Inferior parietal cortex (tissue), 1 donor: ENCODE data around the gene SVIL.
"Not testable (repeated sequence)": the region's sequence is repeated elsewhere in the genome, so short reads cannot be mapped to it uniquely, and the experiment has no call there.

ENCODE experiments used
- DNase-seq: peaks from one replicate; pipeline ENCODE4 v3.0.0-alpha.2; 2016; ENCODE audit errors: extremely low spot score

SVIL gene

GRCh38 chr10:29516309-29516932 is 118.3 kb downstream of the SVIL start:
- not testable (repeated sequence) for DNase-seq

GRCh38 chr10:29515879-29516278 is 118.9 kb downstream of the SVIL start:
- not testable (repeated sequence) for DNase-seq

DNA sequence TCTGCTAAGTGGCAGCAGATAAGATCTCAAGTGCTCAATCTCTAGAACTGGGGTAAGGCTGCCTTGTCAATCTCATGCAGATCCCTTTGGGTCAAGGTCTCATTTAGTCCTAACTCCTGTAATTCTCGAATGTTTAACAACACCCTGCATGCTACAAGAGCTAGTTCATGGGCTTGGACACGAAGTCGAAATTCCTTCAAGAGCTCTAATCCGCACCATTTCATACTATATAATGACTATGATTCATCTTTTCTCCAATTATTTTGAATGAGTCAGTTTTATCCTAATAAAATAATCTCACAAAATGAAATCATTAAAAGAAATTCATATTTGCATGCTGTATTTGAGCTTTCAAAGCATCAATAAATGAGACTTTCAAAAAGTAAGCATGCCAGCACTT is 119.7 kb downstream of the SVIL start:
- DNase-seq = not testable (repeated sequence)

- no peak for DNase-seq
Measured at GRCh38 chr10:29514306-29514705, 120.5 kb downstream of the SVIL start.

DNA sequence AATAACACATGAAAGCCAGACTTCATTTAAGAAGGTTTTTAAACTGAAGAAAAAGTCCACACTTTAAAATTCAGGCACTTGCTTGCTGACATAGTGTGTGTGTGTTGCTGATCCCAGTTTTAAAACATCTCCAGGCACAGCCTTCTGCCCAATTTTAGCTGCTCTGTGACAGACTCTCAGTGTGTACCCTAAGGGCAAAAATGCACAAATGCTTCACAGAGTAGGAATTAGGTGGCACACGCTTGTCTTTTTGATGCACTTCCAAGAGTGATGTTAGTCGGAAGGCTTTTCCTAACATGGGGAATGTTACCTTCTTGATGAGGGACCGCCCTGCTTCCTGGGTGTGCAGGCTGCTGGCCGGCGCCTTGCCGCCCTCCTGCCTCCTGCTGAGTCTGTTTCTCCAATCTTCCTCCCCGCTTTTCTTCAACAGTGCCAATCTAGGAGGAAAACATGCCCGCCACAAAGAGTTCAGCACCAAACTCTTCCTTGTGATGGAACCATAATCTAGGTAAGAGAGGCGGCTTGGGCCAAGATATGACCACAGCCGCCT is 122.3 kb downstream of the SVIL start:
- DNase-seq = no peak

GRCh38 chr10:29511806-29512205 is 123.0 kb downstream of the SVIL start:
- not testable (repeated sequence) for DNase-seq

- DNase-seq = not testable (repeated sequence)
Measured at GRCh38 chr10:29510483-29511157, 124.2 kb downstream of the SVIL start.

DNA sequence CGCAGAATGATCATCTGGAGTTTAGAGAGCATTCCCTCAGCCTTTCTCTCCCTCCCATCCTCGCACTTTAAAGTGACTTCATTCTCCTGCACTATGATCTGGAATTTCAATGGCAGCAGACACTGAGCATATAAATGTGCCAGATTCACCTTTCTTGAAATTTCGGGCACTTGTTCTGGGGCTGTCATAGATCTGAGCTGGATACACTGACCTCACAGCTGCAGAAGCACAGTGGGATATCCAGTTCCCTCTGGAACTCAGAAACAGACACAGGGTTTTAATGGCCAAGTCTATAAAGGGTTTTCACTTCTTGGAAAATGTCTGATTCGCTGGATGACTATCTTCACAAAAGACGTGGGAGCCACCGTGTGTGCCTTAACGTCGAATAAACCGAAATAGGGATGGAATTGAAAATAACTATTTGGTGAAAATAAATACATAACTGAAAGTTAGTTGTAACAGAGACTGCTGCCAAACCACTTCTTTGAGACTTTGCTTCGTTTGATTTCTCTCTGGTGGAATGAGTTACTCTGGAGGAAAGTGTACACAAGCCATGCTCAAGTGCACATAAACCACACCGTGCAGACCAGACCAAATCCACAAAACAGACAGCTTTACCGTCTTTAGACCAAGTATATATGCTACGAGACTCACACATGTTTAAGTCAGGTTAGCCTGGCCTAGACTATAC is 126.1 kb downstream of the SVIL start:
- no peak for DNase-seq

DNA sequence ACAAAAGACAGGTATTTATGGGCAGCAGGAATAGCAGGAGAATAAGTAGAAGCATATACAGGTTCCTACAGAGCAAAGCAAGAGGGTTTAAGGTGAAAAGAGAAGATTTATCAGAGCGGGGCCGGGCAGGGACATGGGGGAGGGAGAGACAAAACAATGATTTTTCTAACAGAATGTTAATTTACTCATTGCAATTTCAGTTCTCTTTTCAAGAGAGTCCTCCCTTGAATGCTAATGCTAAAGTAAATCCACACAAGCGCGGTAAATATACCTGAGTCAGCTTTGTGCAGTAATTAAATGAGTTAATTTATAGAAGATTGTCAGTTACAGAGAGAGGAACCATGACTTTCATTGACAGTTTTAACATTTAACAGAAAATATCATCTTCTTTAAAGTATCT is 127.0 kb downstream of the SVIL start:
- not testable (repeated sequence) for DNase-seq

- DNase-seq = not testable (repeated sequence)
Measured at GRCh38 chr10:29506324-29506921, 128.3 kb downstream of the SVIL start.

DNA sequence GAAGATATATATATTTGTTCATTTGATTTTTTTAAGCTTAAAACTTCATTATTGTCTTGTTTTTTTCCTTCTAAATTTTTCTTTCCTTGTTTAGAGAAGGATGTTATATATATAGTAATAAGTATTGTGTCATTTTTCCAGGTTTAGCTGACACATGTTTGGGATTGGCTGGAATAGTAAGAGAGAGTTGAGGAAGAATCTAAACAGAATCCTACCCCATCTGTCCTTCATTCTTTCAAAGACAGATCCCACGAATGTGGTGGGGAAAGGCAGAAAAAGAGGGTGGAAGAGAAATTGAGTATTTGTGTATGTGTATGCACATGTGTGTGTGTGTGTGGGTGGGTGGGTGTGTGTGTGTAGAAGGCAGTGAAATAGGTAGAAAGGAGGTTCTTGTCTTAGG is 132.4 kb downstream of the SVIL start:
- no peak for DNase-seq

DNA sequence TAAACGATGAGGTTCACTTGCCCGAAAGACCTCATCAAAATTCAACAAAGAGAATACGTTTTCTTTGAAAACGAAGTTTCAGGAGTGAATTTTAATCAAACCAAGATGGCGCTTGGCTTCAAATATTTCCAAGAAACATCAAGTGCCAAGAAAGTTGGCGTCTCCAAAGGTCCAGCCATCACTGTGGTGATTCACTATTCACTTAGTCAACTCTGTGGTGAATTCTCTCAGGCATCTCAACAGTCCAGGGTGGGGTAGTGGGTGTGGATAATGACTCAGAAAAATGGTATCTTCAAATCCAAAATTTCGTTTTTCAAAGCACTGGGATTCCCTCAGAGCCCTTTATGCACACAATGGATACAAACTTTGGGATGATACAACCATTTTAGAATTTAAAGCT is 133.1 kb downstream of the SVIL start:
- DNase-seq = no peak

- DNase-seq = no peak
Measured at GRCh38 chr10:29499993-29500537, 134.7 kb downstream of the SVIL start.

DNA sequence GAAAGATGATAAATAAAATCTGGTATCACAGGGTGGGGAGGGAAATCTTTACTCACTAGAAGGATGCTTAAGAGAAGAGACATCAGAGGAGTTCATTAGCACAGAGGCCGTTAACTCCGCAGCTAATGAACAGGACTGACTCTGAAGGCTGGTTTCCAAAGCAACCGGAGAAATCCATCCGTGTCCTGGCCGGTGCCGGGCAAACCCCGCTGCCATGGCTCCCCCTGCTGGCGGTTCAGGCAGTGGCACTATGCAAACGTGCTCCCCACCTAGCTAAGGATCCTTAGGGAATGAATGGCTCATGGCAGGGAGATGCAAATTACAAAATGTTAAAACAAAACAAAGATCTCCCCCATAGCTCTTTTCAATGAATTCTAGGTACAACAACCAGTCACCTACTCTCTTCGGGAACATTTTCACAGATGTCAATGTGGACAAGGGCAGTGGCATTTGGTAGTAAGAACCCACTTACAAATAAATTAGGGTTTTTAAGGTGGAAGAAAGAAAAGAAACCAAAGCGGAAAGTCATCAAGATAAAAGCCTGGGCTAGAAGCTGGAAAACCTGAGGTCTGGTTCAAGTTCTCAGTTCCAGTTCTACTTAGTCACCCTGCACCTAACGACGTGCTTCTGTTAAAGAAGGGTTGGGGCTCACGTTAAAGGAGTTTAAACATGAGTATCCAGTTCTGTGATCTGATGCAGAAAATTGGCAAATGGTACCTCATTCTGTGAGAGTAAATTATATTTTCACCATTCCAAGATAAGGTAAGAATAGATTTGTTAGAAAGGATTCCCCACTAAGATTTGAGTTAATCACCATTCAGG is 138.2 kb downstream of the SVIL start:
- peak; percentile 64 for DNase-seq

DNA sequence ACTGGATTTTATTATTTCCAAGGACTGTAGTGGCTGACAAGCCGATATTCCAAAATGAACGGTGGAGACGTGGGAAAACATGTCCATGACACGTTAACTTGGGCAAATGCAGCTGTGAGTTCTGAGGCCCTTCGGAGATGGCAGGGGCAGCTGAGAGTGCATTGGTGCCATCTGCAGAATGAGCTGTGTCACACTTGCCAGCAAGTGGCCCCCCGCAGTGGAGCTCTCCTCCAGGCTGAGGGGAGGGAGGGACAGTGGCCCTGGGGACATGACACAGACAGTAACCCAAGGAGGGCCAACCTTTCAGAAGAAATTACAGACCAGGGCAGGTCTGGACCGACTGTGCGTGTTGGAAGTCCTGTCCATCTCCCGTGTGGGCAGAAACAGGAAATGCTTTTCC is 139.4 kb downstream of the SVIL start:
- DNase-seq = no peak

- no peak for DNase-seq
Measured at GRCh38 chr10:29493697-29494096, 141.1 kb downstream of the SVIL start.

GRCh38 chr10:29492774-29493173 is 142.0 kb downstream of the SVIL start:
- DNase-seq = no peak

DNA sequence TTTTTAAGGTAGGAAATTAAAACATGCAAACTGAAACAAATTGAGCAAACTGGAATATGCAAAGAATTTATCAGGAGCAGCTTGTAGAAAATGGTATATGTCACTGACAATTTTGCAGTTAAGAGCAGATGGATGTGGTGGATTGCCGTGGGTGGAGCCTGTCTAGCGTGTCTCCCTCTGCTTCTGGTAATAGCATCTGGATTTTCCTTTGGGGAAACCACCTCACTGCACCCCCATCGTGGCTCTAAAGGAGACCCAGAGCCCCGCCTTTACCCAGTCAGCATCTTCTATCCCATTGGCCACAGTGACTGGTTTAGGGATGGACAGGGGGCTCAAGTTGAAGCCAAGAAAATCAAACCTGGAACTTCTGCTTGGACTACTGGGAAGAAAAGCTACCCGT is 142.9 kb downstream of the SVIL start:
- DNase-seq = no peak

- DNase-seq = not testable (repeated sequence)
Measured at GRCh38 chr10:29490781-29491280, 143.9 kb downstream of the SVIL start.

- DNase-seq = not testable (repeated sequence)
Measured at GRCh38 chr10:29488471-29488870, 146.3 kb downstream of the SVIL start.

DNA sequence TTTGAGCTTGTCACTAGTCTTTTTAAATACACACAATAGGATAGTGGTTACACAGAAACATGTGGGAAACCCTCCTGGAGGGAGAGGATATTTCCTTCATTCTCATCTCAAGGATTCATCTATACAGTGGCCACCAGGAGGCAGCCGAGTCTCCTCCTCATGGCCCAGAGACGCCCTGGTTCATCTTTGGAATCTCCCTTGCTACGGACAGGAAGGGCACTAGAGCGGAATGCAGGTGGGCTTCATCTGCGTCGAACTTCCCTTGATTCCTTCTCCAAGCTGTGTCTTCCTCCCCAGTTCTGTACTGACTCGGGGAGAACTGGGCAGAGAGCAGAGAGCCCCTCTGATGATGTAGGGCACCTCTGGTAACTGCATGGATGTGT is 146.9 kb downstream of the SVIL start:
- DNase-seq = not testable (repeated sequence)
